Cardiac muscle cell (in vitro differentiated cells and primary cell): Measurements from ENCODE around the gene PHKG1. TPM values are rescaled to one million over a fixed set of nuclear protein-coding genes. Genes with fewer than 3 reads are reported as not detected.
"Not testable (repeated sequence)": the region's sequence is repeated elsewhere in the genome, so short reads cannot be mapped to it uniquely, and the experiment has no call there.

Source experiments
- DNase-seq, 2 donors: peaks; one replicate each; pipeline versions ENCODE4 v3.0.0 to v3.0.0-alpha.2; 2010 to 2017; ENCODE audit warnings: low read depth in 1 of 2, low spot score in 1 of 2
- H3K27ac ChIP-seq: fragments of 200-600 bp; sonication (generic); 2 replicates; pipeline ENCODE4 v1.5.1; 2016
- H3K27me3 ChIP-seq: fragments of 200-600 bp; sonication (generic); 2 replicates; pipeline ENCODE4 v1.6.0; 2016; ENCODE audit warnings: control low read depth
- H3K36me3 ChIP-seq: fragments of 200-600 bp; sonication (generic); 2 replicates; pipeline ENCODE4 v1.5.1; 2016; ENCODE audit warnings: control low read depth
- H3K4me1 ChIP-seq: fragments of 200-600 bp; sonication (generic); 2 replicates; pipeline ENCODE4 v1.8.1; 2017; ENCODE audit warnings: low read depth, mild to moderate bottlenecking, mixed run types
- H3K4me3 ChIP-seq: fragments of 200-600 bp; sonication (generic); 2 replicates; pipeline ENCODE4 v1.5.1; 2016; ENCODE audit warnings: mild to moderate bottlenecking
- H3K9me3 ChIP-seq: fragments of 200-600 bp; sonication (generic); 2 replicates; pipeline ENCODE4 v1.5.1; 2017; ENCODE audit warnings: low read depth, mild to moderate bottlenecking, control low read depth
- CTCF ChIP-seq: IDR thresholded peaks from 2 replicates; pipeline ENCODE4 v1.5.1; 2012; ENCODE audit warnings: low read depth, mild to moderate bottlenecking, low read length
- polyA plus RNA-seq: library from polyadenylated mRNA; unstranded; fragments of >200 nt; fragmentation: Nextera tagmentation; extraction: Ambion mirVana; gene quantifications from 2 replicates; pipeline ENCODE4 v1.2.1, GENCODE V29; 2016
- total RNA-seq: library from RNA; depleted of rRNA; stranded (reverse); fragments of >200 nt; gene quantifications from 2 replicates; pipeline ENCODE4 v1.2.3, GENCODE V29; 2016

Gene PHKG1
- total and polyA plus RNA-seq, 2 experiments from 2014 or later, result 0.21 to 0.44 TPM

- TF ChIP-seq CTCF, result no peak
- DNase-seq, result no peak
- H3K27me3 ChIP-seq, result no peaks in the 10 kb centered on the region
Measured at GRCh38 chr7:56051053-56051338, 41.8 kb downstream of the PHKG1 start.

GRCh38 chr7:56048763-56049162 lies 44.0 kb downstream of the PHKG1 start:
- not testable (repeated sequence) for H3K27me3 ChIP-seq, H3K9me3 ChIP-seq, H3K36me3 ChIP-seq, H3K4me3 ChIP-seq
- H3K27ac ChIP-seq, result peak overlapping the region; percentile 18
- DNase-seq, result peak in 1 of 2 donors; percentile 28
- peaks cover 13% of the 10 kb centered on the region for H3K4me1 ChIP-seq

More at GRCh38 chr7:56051053-56051338, 41.8 kb downstream of the PHKG1 start:
- Histone ChIP-seq H3K36me3 (peaks cover 25% of the 10 kb centered on the region), H3K4me3 (peak overlapping the region; percentile 91), H3K4me1 (peaks cover 13% of the 10 kb centered on the region), H3K27ac (peak overlapping the region; percentile 80), H3K9me3 (no peaks in the 10 kb centered on the region)

- no peak for TF ChIP-seq CTCF
- Histone ChIP-seq H3K27me3 (no peaks in the 10 kb centered on the region), H3K9me3 (no peaks in the 10 kb centered on the region), H3K36me3 (no peaks in the 10 kb centered on the region), H3K27ac (peak overlapping the region; percentile 69), H3K4me1 (peaks cover 13% of the 10 kb centered on the region), H3K4me3 (no peak overlapping the region)
- no peak for DNase-seq
Measured at GRCh38 chr7:56048245-56048644, 44.5 kb downstream of the PHKG1 start.

- peak overlapping the region; percentile 69 for H3K27ac ChIP-seq
- DNase-seq, result peak in 1 of 2 donors; percentile 20
- not testable (repeated sequence) for H3K9me3 ChIP-seq, H3K4me1 ChIP-seq, H3K27me3 ChIP-seq, H3K36me3 ChIP-seq, H3K4me3 ChIP-seq
Measured at GRCh38 chr7:56047446-56048116, 45.2 kb downstream of the PHKG1 start.

GRCh38 chr7:56046721-56047445 lies 45.9 kb downstream of the PHKG1 start:
- TF ChIP-seq CTCF, result no peak
- H3K9me3 ChIP-seq, result no peaks in the 10 kb centered on the region
- no peaks in the 10 kb centered on the region for H3K27me3 ChIP-seq
- H3K4me1 ChIP-seq, result peaks cover 6% of the 10 kb centered on the region
- no peaks in the 10 kb centered on the region for H3K36me3 ChIP-seq
- peak overlapping the region; percentile 69 for H3K27ac ChIP-seq
- peak; percentile 15 to 93 for DNase-seq
- no peak overlapping the region for H3K4me3 ChIP-seq

- not testable (repeated sequence) for H3K4me1 ChIP-seq, DNase-seq, H3K27ac ChIP-seq, H3K9me3 ChIP-seq, H3K4me3 ChIP-seq, H3K27me3 ChIP-seq, H3K36me3 ChIP-seq
Measured at GRCh38 chr7:56045758-56046157, 47.0 kb downstream of the PHKG1 start.

- Histone ChIP-seq H3K4me3 (no peak overlapping the region), H3K36me3 (no peaks in the 10 kb centered on the region), H3K27me3 (no peaks in the 10 kb centered on the region), H3K27ac (peak overlapping the region; percentile 28), H3K4me1 (no peaks in the 10 kb centered on the region), H3K9me3 (no peaks in the 10 kb centered on the region)
- DNase-seq, result no peak
- no peak for TF ChIP-seq CTCF
Measured at GRCh38 chr7:56040730-56041129, 52.0 kb downstream of the PHKG1 start.
